HUES48 (cell line): ENCODE results near the gene SMAD2.

ENCODE experiments used
- H3K27ac ChIP-seq: one replicate; pipeline ENCODE4 v1.7.0; 2013; ENCODE audit warnings: low read depth, low read length, inconsistent platforms
- H3K27me3 ChIP-seq: 2 replicates; pipeline ENCODE4 v1.6.1; 2013; ENCODE audit warnings: mild to moderate bottlenecking, low read length; ENCODE audit not compliant: control insufficient read depth, insufficient read depth
- H3K36me3 ChIP-seq: 2 replicates; pipeline ENCODE4 v1.6.1; 2013; ENCODE audit warnings: low read length; ENCODE audit not compliant: control insufficient read depth, insufficient read depth
- H3K4me1 ChIP-seq: 2 replicates; pipeline ENCODE4 v1.6.1; 2013; ENCODE audit warnings: mild to moderate bottlenecking, low read length; ENCODE audit not compliant: control insufficient read depth, insufficient read depth
- H3K4me3 ChIP-seq: 2 replicates; pipeline ENCODE4 v1.5.1; 2013; ENCODE audit warnings: mild to moderate bottlenecking, low read depth, low read length
- H3K9ac ChIP-seq: 2 replicates; pipeline ENCODE4 v1.6.1; 2013; ENCODE audit warnings: mild to moderate bottlenecking, low read depth, low read length, moderate library complexity
- H3K9me3 ChIP-seq: 2 replicates; pipeline ENCODE4 v1.6.1; 2013; ENCODE audit warnings: low read length; ENCODE audit not compliant: control insufficient read depth, insufficient read depth

The SMAD2 gene

DNA sequence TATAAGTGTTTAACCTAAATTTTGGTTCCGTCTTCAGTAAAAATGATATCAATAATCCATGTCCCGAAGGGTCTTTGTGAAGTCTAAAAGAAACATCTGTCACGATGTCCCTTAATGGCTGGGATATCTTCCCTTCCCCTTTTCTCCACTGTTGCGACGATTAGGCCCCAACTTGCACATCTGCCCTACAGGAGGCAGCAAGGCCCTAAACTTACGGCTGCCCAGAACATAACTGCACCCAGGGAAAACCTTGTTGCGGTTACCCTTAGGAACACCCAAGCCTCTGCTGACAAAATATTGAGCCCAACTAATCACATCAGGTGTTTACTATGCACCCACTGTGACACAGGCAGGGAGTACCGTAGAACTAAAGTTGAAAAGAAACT is 1.3 kb upstream of the SMAD2 start:
- H3K27ac ChIP-seq, result peak overlapping the region; percentile 100
- peak overlapping the region; percentile 98 for H3K9ac ChIP-seq
- H3K9me3 ChIP-seq, result no peaks in the 10 kb centered on the region
- no peaks in the 10 kb centered on the region for H3K27me3 ChIP-seq
- H3K36me3 ChIP-seq, result no peaks in the 10 kb centered on the region
- peaks cover 32% of the 10 kb centered on the region for H3K4me1 ChIP-seq
- H3K4me3 ChIP-seq, result peak overlapping the region; percentile 96

DNA sequence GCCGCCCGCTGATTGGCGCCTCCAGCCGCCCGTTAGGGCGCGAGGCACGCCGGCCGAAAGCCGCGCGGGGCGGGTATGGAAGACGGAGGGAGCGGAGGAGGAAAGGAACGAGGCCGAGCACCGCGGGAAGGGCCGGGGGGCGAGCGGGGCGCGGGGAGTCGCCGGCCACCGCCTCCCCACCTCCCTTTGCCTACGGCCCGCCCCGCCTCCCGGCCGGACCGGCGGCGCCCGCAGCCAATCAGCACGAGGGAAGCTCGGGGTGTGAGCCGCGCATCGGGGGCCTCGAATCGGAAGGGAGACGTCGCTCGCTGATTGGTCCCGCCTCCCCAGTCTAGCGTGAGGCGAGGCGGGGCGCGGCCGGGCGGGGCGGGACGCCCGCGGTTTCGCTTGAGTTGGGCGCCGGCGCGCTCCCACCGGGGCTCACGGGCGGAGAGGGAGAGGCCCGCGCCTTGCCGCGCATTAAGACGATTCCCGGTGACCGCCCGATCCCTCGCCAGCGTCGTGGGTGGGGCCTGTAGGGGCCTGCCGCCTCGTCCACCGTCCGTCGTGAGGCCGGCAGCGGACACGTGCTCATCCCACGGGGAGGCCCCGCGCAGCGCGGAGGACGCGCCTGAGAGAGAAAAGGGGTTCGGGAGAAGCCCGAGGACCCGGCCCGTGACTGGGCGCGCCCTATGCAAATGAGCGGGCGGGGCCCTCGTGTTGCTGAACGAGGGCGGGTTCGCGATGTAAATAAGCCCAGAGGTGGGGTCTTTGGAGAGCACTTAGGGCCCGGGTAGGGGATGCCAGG is 665 bp upstream of the SMAD2 start:
- peak overlapping the region; percentile 100 for H3K27ac ChIP-seq
- peak overlapping the region; percentile 96 for H3K4me3 ChIP-seq
- H3K4me1 ChIP-seq, result peaks cover 38% of the 10 kb centered on the region
- no peaks in the 10 kb centered on the region for H3K9me3 ChIP-seq
- no peaks in the 10 kb centered on the region for H3K36me3 ChIP-seq
- H3K9ac ChIP-seq, result peak overlapping the region; percentile 98
- no peaks in the 10 kb centered on the region for H3K27me3 ChIP-seq

DNA sequence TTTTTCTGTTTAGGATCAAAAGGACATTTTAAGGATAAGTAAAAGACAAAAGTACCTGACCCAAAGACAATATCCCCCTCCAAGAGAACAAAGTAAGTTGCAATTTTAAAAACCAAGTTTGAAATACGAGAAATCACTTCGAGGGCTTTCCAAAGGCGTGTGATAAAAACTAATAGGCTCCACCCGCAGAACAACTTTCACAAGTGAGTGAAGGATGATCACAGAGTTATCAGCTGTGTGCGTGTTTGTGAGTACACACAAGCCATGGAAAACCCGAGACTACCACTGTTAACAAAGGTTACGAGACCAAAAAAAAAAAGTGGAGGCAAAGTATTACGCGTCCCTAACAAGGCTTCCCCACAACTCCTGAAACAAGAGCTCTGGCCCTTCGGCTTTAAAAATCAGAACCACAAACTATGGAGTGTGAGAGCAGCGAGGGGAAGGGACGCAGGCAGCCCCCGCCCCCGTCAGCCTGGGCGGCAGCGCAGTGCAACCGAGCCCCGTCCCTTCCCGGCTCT is 719 bp downstream of the SMAD2 start:
- H3K9me3 ChIP-seq, result no peaks in the 10 kb centered on the region
- no peaks in the 10 kb centered on the region for H3K27me3 ChIP-seq
- peak overlapping the region; percentile 100 for H3K27ac ChIP-seq
- H3K4me3 ChIP-seq, result peak overlapping the region; percentile 96
- H3K4me1 ChIP-seq, result peaks cover 52% of the 10 kb centered on the region
- H3K9ac ChIP-seq, result peak overlapping the region; percentile 88
- H3K36me3 ChIP-seq, result no peaks in the 10 kb centered on the region

DNA sequence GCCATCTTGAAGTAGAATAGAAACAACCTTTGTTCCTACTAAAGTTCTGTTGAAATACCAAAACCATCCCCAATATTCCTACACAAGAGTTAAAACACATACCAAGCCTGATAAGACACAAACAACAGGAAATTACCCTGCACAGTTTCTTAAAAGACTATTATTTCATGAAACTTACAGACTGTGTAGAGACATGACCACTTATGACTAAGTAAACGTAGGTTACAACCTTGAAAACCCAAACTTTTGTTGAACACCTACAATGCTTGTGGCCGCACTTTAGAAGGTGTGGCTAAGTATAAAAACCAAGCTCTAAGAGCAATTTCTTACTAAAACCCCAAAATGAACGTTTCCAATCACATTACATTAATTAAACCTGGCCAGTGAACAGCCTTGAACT is 2.0 kb downstream of the SMAD2 start:
- H3K4me1 ChIP-seq, result peaks cover 55% of the 10 kb centered on the region
- H3K4me3 ChIP-seq, result peak overlapping the region; percentile 96
- H3K9me3 ChIP-seq, result no peaks in the 10 kb centered on the region
- no peaks in the 10 kb centered on the region for H3K36me3 ChIP-seq
- H3K27me3 ChIP-seq, result no peaks in the 10 kb centered on the region
- peak overlapping the region; percentile 100 for H3K27ac ChIP-seq
- peak overlapping the region; percentile 88; the same call in 1 of the 2 replicates for H3K9ac ChIP-seq

DNA sequence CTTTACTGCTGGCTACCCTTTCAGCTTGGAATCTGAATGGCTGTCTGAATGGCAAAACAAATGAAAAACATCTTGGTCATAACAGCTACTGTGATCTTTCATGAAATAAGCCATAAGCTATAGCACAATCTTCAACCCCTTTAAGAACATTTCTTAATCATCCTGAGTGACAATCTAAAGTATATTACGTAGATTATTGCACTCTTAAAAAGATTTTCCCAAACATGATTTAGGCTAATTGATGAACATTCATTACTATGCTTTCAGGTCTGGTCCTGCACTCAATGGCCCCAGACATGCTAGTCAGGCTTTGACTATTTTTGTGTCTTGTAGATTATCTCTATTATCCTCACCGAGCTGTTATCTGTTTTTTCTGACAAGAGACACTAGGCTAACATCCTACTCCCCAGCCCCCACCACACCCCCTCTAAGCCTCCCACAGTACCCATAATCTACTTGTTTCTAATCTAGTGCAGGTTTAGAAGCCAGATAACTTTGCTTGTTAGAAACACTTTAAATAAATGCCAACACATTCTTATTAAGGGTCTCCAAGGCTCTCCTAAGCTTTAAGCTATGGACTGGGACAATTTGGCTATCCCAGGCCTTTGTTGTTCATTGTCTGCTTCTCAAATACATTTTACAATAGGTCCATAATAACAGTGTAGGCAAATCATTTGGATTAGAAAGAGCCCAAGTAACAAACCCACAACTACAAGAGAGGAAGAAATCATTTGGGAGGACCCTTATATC is 4.2 kb downstream of the SMAD2 start:
- Histone ChIP-seq H3K27me3 (no peaks in the 10 kb centered on the region), H3K9me3 (no peaks in the 10 kb centered on the region), H3K27ac (peak overlapping the region; percentile 62), H3K4me3 (no peak overlapping the region), H3K9ac (no peak overlapping the region), H3K36me3 (no peaks in the 10 kb centered on the region), H3K4me1 (peaks cover 59% of the 10 kb centered on the region)

DNA sequence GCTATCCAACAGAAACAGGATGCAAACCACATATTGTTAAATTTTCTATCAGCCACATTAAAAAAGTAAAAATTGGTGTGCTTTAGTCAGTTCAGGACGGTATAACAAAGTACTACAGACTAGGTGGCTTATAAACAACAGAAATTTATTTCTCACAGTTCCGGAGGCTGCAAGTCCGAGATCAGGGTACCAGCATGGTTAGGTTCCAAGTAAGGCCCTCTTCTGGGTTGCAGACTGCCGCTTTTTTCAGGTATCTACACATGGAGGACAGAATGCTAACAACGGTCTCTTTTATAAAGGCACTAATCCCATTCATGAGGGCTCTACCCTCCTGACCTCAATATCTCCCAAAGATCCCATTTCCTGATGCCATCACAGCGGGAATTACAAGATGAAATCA is 10.5 kb downstream of the SMAD2 start:
- H3K9me3 ChIP-seq, result no peaks in the 10 kb centered on the region
- peaks cover 87% of the 10 kb centered on the region for H3K4me1 ChIP-seq

DNA sequence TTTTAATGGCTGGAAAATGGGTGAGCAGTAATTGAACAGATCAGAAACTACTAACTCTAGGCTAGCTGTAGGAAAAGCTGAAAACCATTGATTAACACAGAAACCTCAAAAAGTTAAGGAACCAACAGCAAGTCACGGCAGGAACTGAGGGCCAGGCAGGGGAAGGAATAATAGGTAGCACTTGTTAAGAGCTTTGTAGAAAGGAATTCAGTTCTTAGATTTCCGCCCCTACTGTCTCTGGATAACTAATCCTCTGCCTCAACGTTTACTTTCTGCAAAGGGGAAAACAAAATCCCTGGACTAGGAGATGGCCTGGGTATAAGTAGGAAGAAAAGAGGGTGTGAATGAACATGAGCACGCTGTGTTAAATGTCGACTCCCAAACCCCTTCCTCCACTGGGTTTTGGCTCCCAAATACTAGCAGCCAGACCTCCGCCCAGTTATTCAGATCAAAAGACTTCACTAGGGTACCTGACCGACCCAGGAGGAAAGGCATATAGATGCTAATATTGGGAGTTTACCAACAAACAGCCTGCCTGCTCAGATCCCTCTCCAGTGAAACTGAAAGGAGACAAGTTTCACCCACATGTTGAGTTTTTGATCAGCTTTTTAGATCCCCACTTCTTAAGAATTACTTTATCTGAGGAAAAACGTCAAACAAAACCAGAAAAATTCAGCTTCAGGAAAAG is 12.4 kb downstream of the SMAD2 start:
- no peaks in the 10 kb centered on the region for H3K9me3 ChIP-seq
- H3K4me3 ChIP-seq, result peak overlapping the region; percentile 62
- peaks cover 96% of the 10 kb centered on the region for H3K4me1 ChIP-seq
- H3K36me3 ChIP-seq, result no peaks in the 10 kb centered on the region; the same call in 1 of the 2 replicates
- H3K9ac ChIP-seq, result peak overlapping the region; percentile 53
- H3K27ac ChIP-seq, result peak overlapping the region; percentile 92
- H3K27me3 ChIP-seq, result no peaks in the 10 kb centered on the region

More for the DNA sequence above, 10.5 kb downstream of the SMAD2 start:
- Histone ChIP-seq H3K4me3 (no peak overlapping the region), H3K9ac (no peak overlapping the region), H3K36me3 (no peaks in the 10 kb centered on the region; the same call in 1 of the 2 replicates), H3K27me3 (no peaks in the 10 kb centered on the region), H3K27ac (peak overlapping the region; percentile 21)

DNA sequence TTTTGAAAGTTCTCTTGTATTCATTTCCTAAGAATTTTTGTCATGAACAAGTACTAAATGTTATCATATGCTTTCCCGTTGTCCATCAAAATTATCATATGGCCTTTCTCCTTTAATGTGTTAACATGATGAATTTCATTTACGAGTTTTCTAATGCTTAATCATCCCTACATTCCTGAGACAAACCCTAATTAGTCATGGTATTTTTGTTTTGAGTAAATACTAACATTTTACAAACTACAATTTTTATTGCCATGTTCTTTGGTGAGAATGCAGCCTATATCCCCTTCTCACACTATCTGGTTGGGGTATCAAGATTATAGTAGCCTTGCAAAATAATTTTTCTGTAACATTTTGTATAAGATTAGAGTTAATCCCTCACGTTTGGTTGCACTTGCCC is 14.5 kb downstream of the SMAD2 start:
- H3K9me3 ChIP-seq, result no peaks in the 10 kb centered on the region
- H3K4me1 ChIP-seq, result peaks cover 91% of the 10 kb centered on the region
- no peaks in the 10 kb centered on the region for H3K27me3 ChIP-seq
- no peak overlapping the region for H3K4me3 ChIP-seq
- H3K9ac ChIP-seq, result no peak overlapping the region
- H3K36me3 ChIP-seq, result peaks cover 3% of the 10 kb centered on the region
- H3K27ac ChIP-seq, result no peak overlapping the region

DNA sequence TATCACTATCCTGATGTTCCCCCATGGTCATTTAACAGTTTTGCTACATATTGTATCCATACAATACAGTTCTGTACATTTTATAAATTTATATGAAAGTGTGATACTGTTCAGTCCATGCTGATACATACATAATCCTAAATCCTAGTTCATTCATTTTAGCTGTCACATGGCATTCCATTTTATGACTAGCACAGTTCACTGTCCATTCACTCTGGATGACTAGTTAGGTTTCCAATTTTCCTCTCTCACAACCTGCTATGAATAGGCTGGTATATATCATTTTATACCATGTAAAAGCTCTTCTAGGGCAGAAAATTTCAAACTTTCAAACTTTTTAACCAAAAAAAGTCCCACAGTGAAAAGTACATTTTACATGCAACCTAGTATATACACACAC is 15.2 kb downstream of the SMAD2 start:
- H3K4me1 ChIP-seq, result peaks cover 84% of the 10 kb centered on the region

DNA sequence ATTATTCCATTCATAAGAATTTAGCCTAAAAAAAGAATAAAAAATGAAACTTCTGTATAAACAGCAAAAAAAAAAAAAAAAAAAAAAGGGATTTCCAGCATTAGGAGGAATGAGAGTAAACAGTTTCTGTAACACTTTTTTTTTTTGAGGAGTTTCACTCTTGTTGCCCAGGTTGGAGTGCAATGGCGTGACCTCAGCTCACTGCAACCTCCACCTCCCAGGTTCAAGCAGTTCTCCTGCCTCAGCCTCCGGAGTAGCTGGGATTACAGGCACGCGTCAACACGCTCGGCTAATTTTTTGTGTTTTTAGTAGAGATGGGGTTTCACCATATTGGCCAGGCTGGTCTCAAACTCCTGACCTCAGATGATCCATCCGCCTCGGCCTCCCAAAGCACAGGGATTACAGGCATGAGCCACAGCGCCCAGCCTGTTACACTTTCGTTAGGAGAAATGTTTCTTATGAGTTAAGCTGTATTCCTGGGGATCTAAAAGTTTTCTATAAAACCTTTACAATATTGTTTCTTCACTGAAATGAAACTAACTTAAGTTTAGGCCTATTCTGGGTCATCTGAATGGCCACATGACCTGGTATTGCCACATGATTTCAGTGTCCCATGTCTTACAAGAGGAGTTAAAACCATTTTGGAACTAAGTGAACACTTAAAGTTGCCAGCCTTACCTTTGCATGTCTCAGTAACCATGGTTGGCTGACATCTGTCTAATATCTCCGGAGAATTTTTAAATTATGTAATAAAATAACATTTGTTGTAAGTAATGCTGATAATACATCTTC is 17.5 kb downstream of the SMAD2 start:
- H3K9me3 ChIP-seq, result no peaks in the 10 kb centered on the region
- no peak overlapping the region for H3K27ac ChIP-seq
- H3K27me3 ChIP-seq, result no peaks in the 10 kb centered on the region
- H3K4me3 ChIP-seq, result no peak overlapping the region
- H3K4me1 ChIP-seq, result peaks cover 62% of the 10 kb centered on the region
- no peak overlapping the region for H3K9ac ChIP-seq
- H3K36me3 ChIP-seq, result peaks cover 10% of the 10 kb centered on the region

More for the DNA sequence above, 15.2 kb downstream of the SMAD2 start:
- peaks cover 10% of the 10 kb centered on the region for H3K36me3 ChIP-seq
- H3K9ac ChIP-seq, result no peak overlapping the region
- H3K9me3 ChIP-seq, result no peaks in the 10 kb centered on the region
- H3K27ac ChIP-seq, result no peak overlapping the region
- H3K27me3 ChIP-seq, result no peaks in the 10 kb centered on the region
- no peak overlapping the region for H3K4me3 ChIP-seq
